ENCODE measurements around the gene LAMC1.

- TF ChIP-seq CTCF (IDR thresholded peaks at IDR 0.05; ENCODE audit: low read depth, low read length), result no peak
- TF ChIP-seq MAX (IDR thresholded peaks at IDR 0.05; ENCODE audit: low read depth, low read length), result no peak
Observed at GRCh38 chr1:183106166-183106565, 82.9 kb downstream of the LAMC1 start.
